Glomerular endothelial cell (primary cell): Measurements from ENCODE around the gene TANC1. TPM values are rescaled to one million over a fixed set of nuclear protein-coding genes. Genes with fewer than 3 reads are reported as not detected.

Experiments
- DNase-seq: peaks from one replicate; pipeline ENCODE4 v3.0.0-alpha.2; 2011; ENCODE audit warnings: low read depth, low spot score; ENCODE audit errors: extremely low read depth
- total RNA-seq: library from RNA; depleted of rRNA; stranded (reverse); fragments of >200 nt; gene quantifications from 2 replicates; pipeline ENCODE4 v1.2.3, GENCODE V29; 2015

Gene TANC1
- total RNA-seq, 1 donor from 2014 or later = 103 TPM

GRCh38 chr2:159153951-159154350 lies 185.5 kb downstream of the TANC1 start:
- no peak for DNase-seq

- DNase-seq = no peak
These were observed 185.9 kb downstream of the TANC1 start for GRCh38 chr2:159154366-159154765.

- no peak for DNase-seq
These were observed 186.9 kb downstream of the TANC1 start for GRCh38 chr2:159155320-159155719.

GRCh38 chr2:159155791-159156190 lies 187.4 kb downstream of the TANC1 start:
- no peak for DNase-seq

- no peak for DNase-seq
These were observed 188.4 kb downstream of the TANC1 start for GRCh38 chr2:159156834-159157233.

GRCh38 chr2:159157361-159158209 lies 189.1 kb downstream of the TANC1 start:
- no peak for DNase-seq

- DNase-seq = no peak
These were observed 192.0 kb downstream of the TANC1 start for GRCh38 chr2:159160412-159160811.

- no peak for DNase-seq
These were observed 192.5 kb downstream of the TANC1 start for GRCh38 chr2:159160954-159161353.

GRCh38 chr2:159163930-159164329 lies 195.5 kb downstream of the TANC1 start:
- DNase-seq = no peak

- no peak for DNase-seq
These were observed 196.0 kb downstream of the TANC1 start for GRCh38 chr2:159164457-159164911.

- DNase-seq = no peak
These were observed 196.6 kb downstream of the TANC1 start for GRCh38 chr2:159165048-159165447.

- DNase-seq = no peak
These were observed 200.3 kb downstream of the TANC1 start for GRCh38 chr2:159168707-159169106.

- DNase-seq = no peak
These were observed 200.7 kb downstream of the TANC1 start for GRCh38 chr2:159169187-159169586.

- DNase-seq = no peak
These were observed 204.0 kb downstream of the TANC1 start for GRCh38 chr2:159172403-159172802.

- DNase-seq = no peak
These were observed 206.3 kb downstream of the TANC1 start for GRCh38 chr2:159174759-159175158.

GRCh38 chr2:159175182-159175581 lies 206.7 kb downstream of the TANC1 start:
- DNase-seq = no peak

- no peak for DNase-seq
These were observed 207.5 kb downstream of the TANC1 start for GRCh38 chr2:159175927-159176326.

- DNase-seq = no peak
These were observed 208.1 kb downstream of the TANC1 start for GRCh38 chr2:159176555-159176954.

- DNase-seq = no peak
These were observed 208.9 kb downstream of the TANC1 start for GRCh38 chr2:159177357-159177756.

- no peak for DNase-seq
These were observed 209.5 kb downstream of the TANC1 start for GRCh38 chr2:159177957-159178356.

GRCh38 chr2:159179096-159179495 lies 210.7 kb downstream of the TANC1 start:
- no peak for DNase-seq

- DNase-seq = no peak
These were observed 211.3 kb downstream of the TANC1 start for GRCh38 chr2:159179696-159180095.

GRCh38 chr2:159183346-159183745 lies 214.9 kb downstream of the TANC1 start:
- DNase-seq = no peak
